ENCODE data around the gene RCAN2. TPM values are rescaled to one million over a fixed set of nuclear protein-coding genes. Genes with fewer than 3 reads are reported as not detected.
"Not testable (repeated sequence)": the region's sequence is repeated elsewhere in the genome, so short reads cannot be mapped to it uniquely, and the experiment has no call there.

Gene RCAN2
- total RNA-seq, 1 donor from 2014 or later = 17.0 TPM

GRCh38 chr6:46407776-46408530 lies 83.3 kb downstream of the RCAN2 start:
- Mint-ChIP-seq H3K9me3 (ENCODE audit: unreplicated experiment) (no peaks in the 10 kb centered on the region), H3K4me3 (ENCODE audit: unreplicated experiment) (no peak overlapping the region), H3K36me3 (ENCODE audit: low read depth, unreplicated experiment) (no peaks in the 10 kb centered on the region), H3K27me3 (ENCODE audit: unreplicated experiment) (no peaks in the 10 kb centered on the region), H3K4me1 (ENCODE audit: unreplicated experiment) (no peaks in the 10 kb centered on the region), H3K27ac (ENCODE audit: unreplicated experiment) (no peak overlapping the region)
- no peak for TF ChIP-seq CTCF (IDR thresholded peaks at IDR 0.05; ENCODE audit: unreplicated experiment)
- no peak for DNase-seq (ENCODE audit: low spot score)

DNA sequence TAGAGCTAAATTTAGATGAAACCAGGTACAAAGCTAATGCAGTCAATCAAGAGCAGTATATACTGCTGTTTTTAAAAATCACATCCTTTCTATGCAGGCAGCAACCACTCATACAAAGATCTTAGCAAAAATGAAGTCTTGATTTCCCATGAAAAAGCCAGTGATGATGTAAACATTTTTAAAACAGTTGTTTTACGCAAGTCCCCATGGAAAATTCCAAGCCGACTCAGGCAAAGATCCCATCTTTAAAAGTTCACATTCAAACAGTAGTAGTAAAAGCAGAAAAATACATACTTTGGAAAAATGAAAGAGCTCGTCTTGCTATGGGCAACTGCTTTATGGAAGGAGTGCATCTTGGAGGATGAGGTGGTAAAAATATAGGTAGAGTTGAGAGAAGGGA lies 84.0 kb downstream of the RCAN2 start:
- no peak for TF ChIP-seq CTCF (IDR thresholded peaks at IDR 0.05; ENCODE audit: unreplicated experiment)
- Mint-ChIP-seq H3K27ac (ENCODE audit: unreplicated experiment) (no peak overlapping the region), H3K4me1 (ENCODE audit: unreplicated experiment) (no peaks in the 10 kb centered on the region), H3K27me3 (ENCODE audit: unreplicated experiment) (no peaks in the 10 kb centered on the region), H3K4me3 (ENCODE audit: unreplicated experiment) (no peak overlapping the region), H3K9me3 (ENCODE audit: unreplicated experiment) (no peaks in the 10 kb centered on the region), H3K36me3 (ENCODE audit: low read depth, unreplicated experiment) (no peaks in the 10 kb centered on the region)
- DNase-seq (ENCODE audit: low spot score) = no peak

GRCh38 chr6:46405620-46406180 lies 85.5 kb downstream of the RCAN2 start:
- H3K4me3 Mint-ChIP-seq (ENCODE audit: unreplicated experiment); DNase-seq (ENCODE audit: low spot score); H3K9me3 Mint-ChIP-seq (ENCODE audit: unreplicated experiment); H3K4me1 Mint-ChIP-seq (ENCODE audit: unreplicated experiment); H3K36me3 Mint-ChIP-seq (ENCODE audit: low read depth, unreplicated experiment); H3K27ac Mint-ChIP-seq (ENCODE audit: unreplicated experiment); H3K27me3 Mint-ChIP-seq (ENCODE audit: unreplicated experiment): not testable (repeated sequence)

DNA sequence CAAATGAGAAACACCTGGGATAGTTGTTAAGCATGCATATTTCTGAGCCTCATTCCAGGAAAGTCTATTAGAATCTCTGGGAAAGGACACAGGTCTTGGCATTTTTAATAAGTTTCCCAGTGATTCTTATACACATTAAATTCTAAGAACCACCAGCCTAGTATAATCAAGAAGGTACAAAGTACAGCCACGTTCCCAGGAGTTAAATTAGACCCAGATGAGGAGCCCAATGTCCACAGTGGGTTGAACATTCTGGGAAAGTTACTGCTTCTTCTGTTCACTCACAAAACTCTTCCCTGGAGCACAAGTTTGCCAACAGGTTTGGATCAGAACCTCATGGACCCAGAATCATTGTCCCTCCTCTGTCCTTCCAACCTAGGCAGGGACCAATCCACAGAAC lies 90.4 kb downstream of the RCAN2 start:
- Mint-ChIP-seq H3K4me1 (ENCODE audit: unreplicated experiment) (no peaks in the 10 kb centered on the region), H3K27ac (ENCODE audit: unreplicated experiment) (no peak overlapping the region), H3K9me3 (ENCODE audit: unreplicated experiment) (no peaks in the 10 kb centered on the region), H3K4me3 (ENCODE audit: unreplicated experiment) (no peak overlapping the region), H3K36me3 (ENCODE audit: low read depth, unreplicated experiment) (no peaks in the 10 kb centered on the region), H3K27me3 (ENCODE audit: unreplicated experiment) (no peaks in the 10 kb centered on the region)
- no peak for TF ChIP-seq CTCF (IDR thresholded peaks at IDR 0.05; ENCODE audit: unreplicated experiment)
- DNase-seq (ENCODE audit: low spot score) = no peak

DNA sequence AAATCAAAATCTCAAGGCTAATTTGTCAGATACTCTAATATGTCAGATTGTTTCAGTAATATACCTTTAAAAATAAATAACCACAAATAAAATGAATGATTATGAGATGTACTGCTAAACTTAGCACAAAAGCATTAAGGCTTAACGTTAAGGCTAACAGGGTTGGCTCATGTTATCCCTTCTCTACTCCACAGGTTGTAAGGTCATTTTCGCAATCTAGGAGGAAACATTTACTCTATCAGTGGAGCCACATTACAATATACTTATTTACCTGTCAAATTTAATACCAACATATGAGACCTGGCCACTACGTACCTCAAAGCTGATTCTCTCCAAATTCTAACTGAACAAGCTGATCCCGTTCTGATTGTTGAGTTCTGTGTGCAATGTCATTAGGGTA lies 95.7 kb downstream of the RCAN2 start:
- TF ChIP-seq CTCF (IDR thresholded peaks at IDR 0.05; ENCODE audit: unreplicated experiment) = no peak
- H3K9me3 Mint-ChIP-seq (ENCODE audit: unreplicated experiment) = no peaks in the 10 kb centered on the region
- no peak overlapping the region for H3K27ac Mint-ChIP-seq (ENCODE audit: unreplicated experiment)
- peaks cover 1% of the 10 kb centered on the region for H3K27me3 Mint-ChIP-seq (ENCODE audit: unreplicated experiment)
- H3K4me1 Mint-ChIP-seq (ENCODE audit: unreplicated experiment) = no peaks in the 10 kb centered on the region
- DNase-seq (ENCODE audit: low spot score) = no peak
- H3K36me3 Mint-ChIP-seq (ENCODE audit: low read depth, unreplicated experiment) = peaks cover 4% of the 10 kb centered on the region
- H3K4me3 Mint-ChIP-seq (ENCODE audit: unreplicated experiment) = no peak overlapping the region
